Thyroid gland (tissue), 4 donors: ENCODE data around the gene PTPRG. TPM values are rescaled to one million over a fixed set of nuclear protein-coding genes. Genes with fewer than 3 reads are reported as not detected.
"Not testable (repeated sequence)": the region's sequence is repeated elsewhere in the genome, so short reads cannot be mapped to it uniquely, and the experiment has no call there.

Experiments
- DNase-seq, 2 donors: peaks; one replicate each; pipeline ENCODE4 v3.0.0-alpha.2; 2019
- H3K27ac ChIP-seq, 3 donors: fragments of 200-600 bp; sonication (generic); 1 replicate in 2 of 3; 2 replicates in 1 of 3; pipeline ENCODE4 v1.5.1; 2016 to 2019; ENCODE audit warnings: mild to moderate bottlenecking in 1 of 3, moderate library complexity in 1 of 3
- H3K27me3 ChIP-seq: fragments of 200-600 bp; sonication (generic); one replicate; pipeline ENCODE4 v1.5.1; 2019
- H3K36me3 ChIP-seq, 2 donors: fragments of 200-600 bp; sonication (generic); one replicate each; pipeline ENCODE4 v1.5.1; 2016 to 2019
- H3K4me1 ChIP-seq, 2 donors: fragments of 200-600 bp; sonication (generic); one replicate each; pipeline ENCODE4 v1.5.1; 2017 to 2019
- H3K4me3 ChIP-seq, 3 donors: fragments of 200-600 bp; sonication (generic); replicated peaks in 1 of 3; 1 replicate in 2 of 3; 2 replicates in 1 of 3; pipeline ENCODE4 v1.5.1; 2016; ENCODE audit warnings: mild to moderate bottlenecking in 1 of 3
- H3K9me3 ChIP-seq: fragments of 200-600 bp; sonication (generic); one replicate; pipeline ENCODE4 v1.5.1; 2017
- CTCF ChIP-seq, 6 experiments: fragments of 200-600 bp in 3 of 6; fragments of 450-650 bp in 3 of 6; sonication (generic) in 3 of 6; IDR thresholded peaks; one replicate each; pipeline ENCODE4 v1.5.1; 2016 to 2019; ENCODE audit warnings: antibody characterized with exemption in 6 of 6, mild to moderate bottlenecking in 2 of 6, inconsistent platforms in 1 of 6, moderate library complexity in 1 of 6
- POLR2A ChIP-seq, 2 donors: fragments of 450-650 bp; IDR thresholded peaks; one replicate each; pipeline ENCODE4 v1.6.1; 2017; ENCODE audit warnings: antibody characterized with exemption in 2 of 2, mild to moderate bottlenecking in 2 of 2, moderate library complexity in 1 of 2
- WGBS, 2 donors: methylation state at CpG; one replicate each; pipeline ENCODE4 v1.1.5; 2017; 5-methylcytosine and 5-hydroxymethylcytosine counted together
- intact Hi-C: fragments of 100-400 bp; cut with DNase I; formaldehyde crosslinking; loops from one replicate; pipeline ENCODE4 v1.15.1; 2023
- total RNA-seq, 4 donors: library from RNA; depleted of rRNA; stranded (reverse); fragments of >200 nt; gene quantifications; one replicate each; pipeline ENCODE4 v1.2.3, GENCODE V29; 2016

PTPRG gene
- total RNA-seq, 4 donors from 2014 or later: 81.6 to 207 (median 132) TPM

- DNase-seq: no peak
- WGBS, 2 donors: 95 to 96% methylated on average over 4 of the region's 4 CpGs
- Histone ChIP-seq H3K4me3 (no peak overlapping the region), H3K4me1 (peaks cover 0 to 9% of the 10 kb centered on the region in 2 donors), H3K27me3 (no peaks in the 10 kb centered on the region), H3K27ac (no peak overlapping the region), H3K9me3 (no peaks in the 10 kb centered on the region), H3K36me3 (no peaks in the 10 kb centered on the region)
- TF ChIP-seq CTCF (IDR thresholded peaks at IDR 0.05) (no peak), POLR2A (IDR thresholded peaks at IDR 0.05) (no peak)
- intact Hi-C loops: no loop called here
Observed at GRCh38 chr3:62035402-62036057, 474.2 kb downstream of the PTPRG start.

- Histone ChIP-seq H3K4me1 (peaks cover 0 to 9% of the 10 kb centered on the region in 2 donors), H3K4me3 (no peak overlapping the region), H3K36me3 (no peaks in the 10 kb centered on the region), H3K27ac (no peak overlapping the region), H3K27me3 (no peaks in the 10 kb centered on the region), H3K9me3 (no peaks in the 10 kb centered on the region)
- 78 to 83% methylated on average over 9 of the region's 9 CpGs for WGBS, 2 donors
- intact Hi-C loops: no loop called here
- TF ChIP-seq CTCF (IDR thresholded peaks at IDR 0.05) (no peak), POLR2A (IDR thresholded peaks at IDR 0.05) (no peak)
- no peak for DNase-seq
Observed at GRCh38 chr3:62036726-62037125, 475.4 kb downstream of the PTPRG start.

- H3K9me3 ChIP-seq, H3K27me3 ChIP-seq, H3K27ac ChIP-seq, H3K4me3 ChIP-seq, H3K4me1 ChIP-seq, H3K36me3 ChIP-seq, intact Hi-C loops: not testable (repeated sequence)
- WGBS, 2 donors: 50 to 58% methylated on average over 4 of the region's 4 CpGs
- peak; percentile 22 to 47 for DNase-seq
Observed at GRCh38 chr3:62038798-62039197, 477.4 kb downstream of the PTPRG start.

- no peaks in the 10 kb centered on the region for H3K27me3 ChIP-seq
- no peak for TF ChIP-seq CTCF (IDR thresholded peaks at IDR 0.05)
- TF ChIP-seq POLR2A (IDR thresholded peaks at IDR 0.05): no peak
- 93 to 95% methylated on average over 7 of the region's 7 CpGs for WGBS, 2 donors
Observed at GRCh38 chr3:62039586-62039985, 478.2 kb downstream of the PTPRG start.

GRCh38 chr3:62041681-62042080 lies 480.3 kb downstream of the PTPRG start:
- H3K36me3 ChIP-seq: no peaks in the 10 kb centered on the region
- H3K4me1 ChIP-seq: peaks cover 0 to 3% of the 10 kb centered on the region in 2 donors
- no peaks in the 10 kb centered on the region for H3K27me3 ChIP-seq
- no peak overlapping the region for H3K4me3 ChIP-seq
- intact Hi-C loops: no loop called here
- no peak overlapping the region for H3K27ac ChIP-seq
- H3K9me3 ChIP-seq: no peaks in the 10 kb centered on the region
- no peak for DNase-seq
- 87 to 88% methylated on average over 4 of the region's 4 CpGs for WGBS, 2 donors
- TF ChIP-seq POLR2A (IDR thresholded peaks at IDR 0.05): no peak
- TF ChIP-seq CTCF (IDR thresholded peaks at IDR 0.05): no peak

More at GRCh38 chr3:62039586-62039985, 478.2 kb downstream of the PTPRG start:
- Histone ChIP-seq H3K4me3 (no peak overlapping the region), H3K27ac (no peak overlapping the region), H3K36me3 (no peaks in the 10 kb centered on the region), H3K9me3 (no peaks in the 10 kb centered on the region), H3K4me1 (peaks cover 0 to 9% of the 10 kb centered on the region in 2 donors)
- DNase-seq: no peak
- intact Hi-C loops: no loop called here
